ENCODE results near the gene SYNDIG1.
A peak's percentile ranks its signal among the peaks of the same experiment; 100 is the strongest.

Gene SYNDIG1

GRCh38 chr20:24448170-24448569 is 21.3 kb upstream of the SYNDIG1 start:
- no peak for DNase-seq

- no peak for DNase-seq
These were observed 20.3 kb upstream of the SYNDIG1 start for GRCh38 chr20:24449026-24449720.

GRCh38 chr20:24450177-24450576 is 19.3 kb upstream of the SYNDIG1 start:
- no peak for DNase-seq

- peak; percentile 27 to 65 for DNase-seq
These were observed 18.6 kb upstream of the SYNDIG1 start for GRCh38 chr20:24450624-24451376.

- DNase-seq = peak in 1 of 2 experiments; percentile 28
These were observed 18.0 kb upstream of the SYNDIG1 start for GRCh38 chr20:24451428-24451827.

- DNase-seq = no peak
These were observed 17.4 kb upstream of the SYNDIG1 start for GRCh38 chr20:24452016-24452415.

GRCh38 chr20:24452498-24453127 is 16.8 kb upstream of the SYNDIG1 start:
- no peak for DNase-seq

GRCh38 chr20:24453869-24454268 is 15.6 kb upstream of the SYNDIG1 start:
- no peak for DNase-seq

- DNase-seq = no peak
These were observed 14.3 kb upstream of the SYNDIG1 start for GRCh38 chr20:24455081-24455480.

- no peak for DNase-seq
These were observed 13.0 kb upstream of the SYNDIG1 start for GRCh38 chr20:24456398-24456781.

GRCh38 chr20:24458436-24458835 is 11.0 kb upstream of the SYNDIG1 start:
- DNase-seq = peak; percentile 26 to 69

GRCh38 chr20:24459733-24460132 is 9.7 kb upstream of the SYNDIG1 start:
- no peak for DNase-seq

- no peak for DNase-seq
These were observed 8.7 kb upstream of the SYNDIG1 start for GRCh38 chr20:24460712-24461111.

- DNase-seq = no peak
These were observed 7.6 kb upstream of the SYNDIG1 start for GRCh38 chr20:24461848-24462247.

GRCh38 chr20:24462460-24463010 is 6.9 kb upstream of the SYNDIG1 start:
- DNase-seq = peak in 1 of 2 experiments; percentile 26

- no peak for DNase-seq
These were observed 4.3 kb upstream of the SYNDIG1 start for GRCh38 chr20:24465159-24465558.

GRCh38 chr20:24465730-24466129 is 3.7 kb upstream of the SYNDIG1 start:
- DNase-seq = peak; percentile 27 to 76

GRCh38 chr20:24468401-24469115 is 871 bp upstream of the SYNDIG1 start:
- no peak for DNase-seq

- no peak for DNase-seq
These were observed 691 bp downstream of the SYNDIG1 start for GRCh38 chr20:24469894-24470745.

- DNase-seq = peak in 1 of 2 experiments; percentile 38
These were observed 1.5 kb downstream of the SYNDIG1 start for GRCh38 chr20:24470746-24471582.

GRCh38 chr20:24472426-24472825 is 3.0 kb downstream of the SYNDIG1 start:
- DNase-seq = no peak
